Central memory CD4-positive, alpha-beta T cell (primary cell): ENCODE data around the gene PLCXD3.

Experiments
- DNase-seq: peaks from one replicate; pipeline ENCODE4 v3.0.0; 2022

The PLCXD3 gene

DNA sequence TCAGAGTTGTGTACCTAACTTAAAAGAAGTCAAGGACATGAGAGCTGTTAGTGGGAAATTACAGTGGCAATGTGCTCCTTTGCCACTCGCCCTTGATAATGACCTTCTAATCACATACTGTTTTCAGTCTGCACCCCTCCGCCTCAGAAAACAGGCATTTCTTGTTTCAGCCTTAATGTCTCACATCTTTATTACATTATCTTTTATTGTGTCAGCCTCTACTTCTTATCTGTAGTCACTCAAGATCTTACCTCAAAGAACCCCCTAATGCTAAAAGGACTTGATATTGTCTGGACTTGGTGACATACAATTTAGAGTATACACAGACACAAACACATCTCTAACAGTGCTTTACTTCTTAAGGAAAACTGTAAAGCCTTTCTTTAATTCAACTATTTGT, 97.9 kb downstream of the PLCXD3 start:
- DNase-seq, result no peak

GRCh38 chr5:41410737-41411136, 99.7 kb downstream of the PLCXD3 start:
- no peak for DNase-seq

DNA sequence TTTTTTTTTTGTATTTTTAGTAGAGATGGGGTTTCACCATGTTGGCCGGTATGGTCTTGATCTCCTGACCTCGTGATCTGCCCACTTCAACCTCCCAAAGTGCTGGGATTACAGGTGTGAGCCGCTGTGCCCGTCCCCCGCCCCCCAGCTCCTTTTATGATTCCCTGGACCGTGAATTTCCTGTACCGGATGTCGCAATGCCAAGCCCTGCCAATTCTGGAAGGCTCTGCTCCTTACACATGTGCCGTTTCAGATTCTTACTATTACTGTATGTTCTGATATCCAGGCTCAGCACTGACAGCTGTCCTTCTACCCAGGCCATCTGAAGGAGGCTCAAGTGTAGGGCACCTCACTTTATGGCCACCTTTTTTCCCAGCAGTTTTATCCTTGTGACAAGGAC, 100.1 kb downstream of the PLCXD3 start:
- no peak for DNase-seq

DNA sequence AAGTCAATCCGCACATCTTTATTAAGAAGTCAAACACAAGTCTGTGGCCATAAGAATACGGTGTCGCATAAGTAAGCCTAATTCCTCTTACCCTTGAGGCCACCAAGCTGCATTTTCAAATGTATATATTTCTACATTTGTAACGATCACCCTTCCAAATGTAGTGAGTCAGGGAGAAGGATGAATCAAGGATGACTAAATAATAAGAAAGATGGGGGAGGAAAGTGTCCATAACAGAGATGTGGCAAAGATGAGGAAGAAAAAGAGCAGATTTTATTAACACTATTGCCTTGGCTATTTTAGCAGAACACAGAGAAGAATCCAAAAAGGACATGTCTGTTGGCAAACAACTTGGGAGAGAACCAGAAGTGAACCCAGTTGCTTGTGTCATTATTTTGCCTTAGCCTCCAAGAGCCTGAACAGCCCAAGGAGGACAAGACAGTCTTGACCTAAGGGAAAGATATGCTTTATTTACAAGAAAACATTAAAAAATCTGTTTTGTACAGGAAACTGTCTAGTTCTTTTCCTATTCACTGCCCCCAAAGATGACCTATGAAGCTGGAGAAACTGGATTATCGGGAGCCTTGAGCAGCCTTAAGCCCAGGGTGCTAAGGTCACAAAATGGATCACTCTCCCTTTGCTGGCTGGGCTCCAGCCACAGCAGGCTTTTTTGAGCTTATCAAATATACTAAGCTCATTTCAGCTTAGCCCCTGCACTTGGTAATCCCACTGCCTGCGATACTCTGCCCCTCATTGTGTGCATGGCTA, 101.5 kb downstream of the PLCXD3 start:
- DNase-seq, result no peak

DNA sequence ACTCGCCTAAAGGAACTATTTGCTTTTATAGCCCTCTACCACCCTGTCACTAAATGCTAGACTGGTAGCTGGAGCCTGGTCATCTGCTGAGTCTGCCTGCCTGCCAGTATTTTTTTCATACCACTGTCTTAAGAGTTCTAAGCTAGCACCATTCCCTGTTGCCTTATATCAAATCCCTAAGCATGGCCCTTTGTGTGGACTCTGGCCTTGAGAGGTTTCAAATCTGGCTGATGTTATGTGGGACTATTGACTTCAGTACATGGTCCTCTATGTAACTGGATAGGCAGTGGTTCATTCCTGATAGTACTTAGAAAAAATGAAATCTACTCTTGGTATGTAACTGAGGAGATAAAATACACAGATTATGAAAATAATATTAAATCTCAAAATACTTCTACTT, 103.5 kb downstream of the PLCXD3 start:
- no peak for DNase-seq

DNA sequence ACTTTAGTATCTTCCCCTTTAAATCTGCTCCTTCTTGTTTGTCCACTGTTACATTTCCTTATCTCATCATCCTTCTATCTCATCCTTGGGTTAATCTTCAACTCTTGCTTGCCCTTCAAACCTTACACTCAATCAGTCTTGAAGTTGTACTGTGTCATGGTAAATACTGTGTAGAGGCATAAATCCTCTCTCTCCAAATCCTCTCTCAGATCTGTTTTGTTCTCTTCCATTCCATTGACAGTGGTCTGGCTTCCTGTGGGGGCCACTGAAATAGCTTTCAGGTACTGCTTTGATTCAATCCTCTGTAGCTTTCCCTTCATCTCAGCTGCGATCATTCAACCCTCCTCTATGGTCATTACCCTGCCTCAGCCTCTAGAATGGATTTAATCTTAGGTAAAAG, 104.0 kb downstream of the PLCXD3 start:
- DNase-seq, result no peak

GRCh38 chr5:41404757-41405156, 105.6 kb downstream of the PLCXD3 start:
- DNase-seq, result no peak

GRCh38 chr5:41403846-41404245, 106.6 kb downstream of the PLCXD3 start:
- DNase-seq, result no peak

DNA sequence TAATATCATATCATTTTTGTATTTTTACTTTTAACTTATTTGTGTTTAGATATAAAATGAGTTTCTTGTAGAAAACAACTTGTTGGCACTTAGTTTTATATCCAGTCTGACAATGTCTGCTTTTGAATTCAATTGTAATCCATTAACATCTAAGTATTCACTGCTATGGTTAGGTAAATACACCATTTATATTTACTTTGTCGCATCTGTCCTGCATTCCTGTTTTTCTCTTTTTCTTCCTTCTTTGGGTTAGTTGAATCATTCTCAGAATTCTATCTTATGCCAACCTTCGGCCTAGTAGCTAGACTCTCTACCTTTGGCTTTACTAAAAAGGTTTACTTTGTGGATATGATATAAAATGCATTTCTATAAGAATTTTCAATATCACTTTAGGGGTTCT, 107.6 kb downstream of the PLCXD3 start:
- DNase-seq, result no peak

DNA sequence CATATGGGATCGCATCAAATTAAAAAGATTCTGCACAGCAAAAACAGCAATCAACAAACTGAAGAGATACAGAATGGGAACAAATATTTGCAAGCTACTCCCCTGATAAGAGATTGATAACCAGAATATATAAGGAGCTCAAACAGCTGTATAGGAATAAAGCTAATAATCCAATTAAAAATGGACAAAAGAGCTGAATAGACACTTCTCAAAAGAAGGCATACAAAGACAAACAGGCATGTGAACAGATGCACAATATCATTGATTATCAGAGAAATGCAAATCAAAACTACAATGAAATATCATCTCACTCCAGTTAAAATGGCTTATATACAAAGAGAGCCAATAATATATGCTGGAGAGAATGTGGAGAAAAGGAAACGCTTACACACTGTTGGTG, 110.6 kb downstream of the PLCXD3 start:
- no peak for DNase-seq

DNA sequence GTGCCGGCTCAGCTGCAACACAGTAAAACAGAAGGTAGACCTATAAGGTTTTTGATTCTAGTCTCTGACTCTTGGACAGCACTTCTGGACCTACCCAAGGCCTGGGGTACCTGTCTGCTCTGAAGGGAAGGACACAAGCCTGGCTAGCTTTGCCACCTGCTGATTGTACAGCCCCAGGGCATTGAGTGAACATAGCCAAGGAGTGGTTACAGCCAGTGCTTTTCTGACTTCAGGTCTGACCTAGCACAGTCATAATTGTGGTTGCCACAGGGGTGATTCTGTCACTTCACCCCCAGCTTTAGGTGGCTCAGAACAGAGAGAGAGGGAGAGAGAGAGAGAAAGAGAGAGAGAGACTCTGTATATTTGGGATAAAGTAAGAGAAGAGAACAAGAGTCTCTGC, 118.4 kb downstream of the PLCXD3 start:
- no peak for DNase-seq

DNA sequence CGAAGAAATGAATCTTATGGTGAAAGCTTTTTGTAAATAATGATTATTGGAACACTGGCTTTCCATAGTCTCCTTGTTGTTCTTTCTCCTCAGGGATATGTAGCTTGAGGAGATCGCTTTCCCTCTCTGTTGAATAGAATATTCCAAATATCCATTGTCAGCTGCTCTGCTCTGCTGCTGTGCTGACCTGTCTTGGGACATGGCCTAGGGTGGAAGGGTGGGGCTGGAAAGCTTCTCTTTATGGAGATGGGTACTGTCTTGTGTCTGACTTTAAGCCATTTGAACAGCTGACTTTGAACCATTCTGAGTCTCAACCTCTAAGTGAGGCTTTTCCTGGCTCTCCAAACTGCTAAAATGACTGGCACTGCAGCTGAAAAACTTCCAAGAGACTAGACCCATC, 135.8 kb downstream of the PLCXD3 start:
- no peak for DNase-seq

DNA sequence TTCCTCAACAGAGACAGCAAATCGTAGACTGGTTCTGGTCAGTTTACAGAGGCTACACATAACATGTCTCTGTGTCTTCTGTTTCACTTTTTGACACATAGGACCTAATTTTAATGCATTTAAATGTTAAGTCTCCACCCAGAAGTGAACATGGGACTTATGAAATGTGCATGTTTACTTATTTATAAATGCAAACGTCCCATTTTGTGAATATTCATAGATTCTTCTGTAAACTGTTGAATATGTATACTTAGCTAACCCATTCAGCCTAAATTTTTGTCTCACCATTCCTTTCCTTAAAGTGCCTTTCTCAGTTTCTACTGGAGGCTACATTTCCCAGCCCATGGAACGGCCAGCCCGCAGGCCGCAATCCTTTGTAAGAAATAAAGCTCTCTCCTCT, 137.2 kb downstream of the PLCXD3 start:
- DNase-seq, result no peak

- DNase-seq, result no peak
Observed at GRCh38 chr5:41371738-41372137, 138.7 kb downstream of the PLCXD3 start.

DNA sequence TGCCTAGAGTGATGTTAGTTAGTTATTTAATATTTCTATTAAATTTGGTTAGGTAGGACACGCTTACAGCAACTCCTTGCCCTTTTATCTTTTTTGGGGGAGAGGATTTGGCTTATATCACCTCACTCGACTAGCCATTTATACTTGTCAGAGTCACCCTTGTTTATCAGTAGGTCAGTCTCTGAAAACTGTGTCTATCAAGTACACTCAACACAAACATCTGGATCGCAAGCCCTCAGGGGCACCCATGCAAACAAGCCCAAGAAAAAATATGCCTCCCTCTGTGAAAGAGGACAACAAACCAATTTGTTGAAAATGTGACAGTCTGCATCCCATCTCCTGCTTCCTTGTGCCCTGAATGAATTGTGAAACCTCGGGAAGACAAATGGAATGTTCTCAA, 139.9 kb downstream of the PLCXD3 start:
- no peak for DNase-seq

DNA sequence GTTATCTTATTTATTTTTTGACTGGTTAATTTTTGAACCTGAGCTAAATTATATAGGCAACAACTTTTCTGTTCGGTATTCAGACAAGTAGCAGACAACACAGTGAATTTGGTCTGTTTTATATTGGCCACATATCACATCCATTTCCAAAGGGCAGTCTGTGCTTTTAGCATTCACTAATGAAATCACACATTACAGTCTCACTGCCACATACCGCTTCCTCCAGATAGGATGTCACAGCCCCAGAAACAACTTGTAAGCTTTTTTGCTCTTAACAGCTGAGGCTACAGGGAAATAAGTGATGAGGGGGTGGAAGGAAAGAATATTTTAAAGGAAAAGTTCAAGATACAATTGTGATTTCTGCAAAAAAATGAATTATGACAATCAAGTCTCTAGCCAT, 140.6 kb downstream of the PLCXD3 start:
- no peak for DNase-seq

- DNase-seq, result no peak
Observed at GRCh38 chr5:41368158-41368557, 142.2 kb downstream of the PLCXD3 start.

DNA sequence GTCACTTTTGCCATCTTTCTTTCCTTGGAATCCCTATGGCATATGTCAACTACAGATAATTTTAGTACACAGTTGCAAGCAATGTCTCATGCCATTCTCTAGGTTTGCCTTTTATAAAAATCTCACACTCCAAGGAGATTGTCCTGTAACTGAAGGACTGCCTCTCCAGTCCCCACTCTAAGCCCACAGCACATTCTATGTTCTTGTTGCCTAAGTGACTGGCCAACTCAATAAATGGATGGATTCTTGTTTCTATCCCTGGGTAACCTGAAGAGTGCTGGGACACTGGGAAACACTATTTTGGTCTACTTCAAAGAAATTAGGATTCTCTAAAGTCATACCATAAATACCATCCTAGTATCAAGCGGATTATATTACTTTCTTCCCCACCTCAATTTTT, 145.0 kb downstream of the PLCXD3 start:
- DNase-seq, result no peak

- no peak for DNase-seq
Observed at GRCh38 chr5:41364346-41364745, 146.1 kb downstream of the PLCXD3 start.

- DNase-seq, result no peak
Observed at GRCh38 chr5:41363343-41363986, 146.9 kb downstream of the PLCXD3 start.

GRCh38 chr5:41356786-41357185, 153.6 kb downstream of the PLCXD3 start:
- no peak for DNase-seq

- no peak for DNase-seq
Observed at GRCh38 chr5:41349846-41350245, 160.6 kb downstream of the PLCXD3 start.

- DNase-seq, result no peak
Observed at GRCh38 chr5:41347569-41347968, 162.8 kb downstream of the PLCXD3 start.

- no peak for DNase-seq
Observed at GRCh38 chr5:41346609-41347008, 163.8 kb downstream of the PLCXD3 start.

DNA sequence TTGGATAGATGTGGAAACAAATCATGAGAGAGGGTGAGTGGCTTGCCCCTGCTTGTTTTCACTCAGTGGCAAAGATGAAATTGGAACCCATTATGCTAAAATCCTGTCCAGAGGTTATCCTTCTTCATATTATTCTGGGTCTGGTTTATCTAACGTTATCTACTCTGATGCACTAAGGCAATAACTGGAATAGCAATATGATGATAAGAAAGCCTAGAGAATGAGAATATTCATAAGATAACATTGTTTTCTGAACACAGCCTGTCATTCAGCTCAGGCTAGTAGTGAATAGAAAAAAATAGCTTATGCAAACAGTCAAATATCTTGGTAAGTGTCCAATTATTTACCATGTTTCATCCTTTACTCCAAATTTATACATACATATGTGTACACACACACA, 165.1 kb downstream of the PLCXD3 start:
- DNase-seq, result no peak
